ENCODE measurements around the gene LARGE2. TPM values are rescaled to one million over a fixed set of nuclear protein-coding genes. Genes with fewer than 3 reads are reported as not detected.

LARGE2 gene
- total and polyA plus RNA-seq, 10 of the 15 experiments (the other 5 are each of a cell fraction or from before 2014, with no cell fraction given), result 0.03 to 0.41 (median 0.19) TPM; not detected in 6

- TF ChIP-seq CHD4 (IDR thresholded peaks at IDR 0.05), result no peak
- TF ChIP-seq PKNOX1 (IDR thresholded peaks at IDR 0.05), result peak; percentile 83
- TF ChIP-seq, protein P1, sequence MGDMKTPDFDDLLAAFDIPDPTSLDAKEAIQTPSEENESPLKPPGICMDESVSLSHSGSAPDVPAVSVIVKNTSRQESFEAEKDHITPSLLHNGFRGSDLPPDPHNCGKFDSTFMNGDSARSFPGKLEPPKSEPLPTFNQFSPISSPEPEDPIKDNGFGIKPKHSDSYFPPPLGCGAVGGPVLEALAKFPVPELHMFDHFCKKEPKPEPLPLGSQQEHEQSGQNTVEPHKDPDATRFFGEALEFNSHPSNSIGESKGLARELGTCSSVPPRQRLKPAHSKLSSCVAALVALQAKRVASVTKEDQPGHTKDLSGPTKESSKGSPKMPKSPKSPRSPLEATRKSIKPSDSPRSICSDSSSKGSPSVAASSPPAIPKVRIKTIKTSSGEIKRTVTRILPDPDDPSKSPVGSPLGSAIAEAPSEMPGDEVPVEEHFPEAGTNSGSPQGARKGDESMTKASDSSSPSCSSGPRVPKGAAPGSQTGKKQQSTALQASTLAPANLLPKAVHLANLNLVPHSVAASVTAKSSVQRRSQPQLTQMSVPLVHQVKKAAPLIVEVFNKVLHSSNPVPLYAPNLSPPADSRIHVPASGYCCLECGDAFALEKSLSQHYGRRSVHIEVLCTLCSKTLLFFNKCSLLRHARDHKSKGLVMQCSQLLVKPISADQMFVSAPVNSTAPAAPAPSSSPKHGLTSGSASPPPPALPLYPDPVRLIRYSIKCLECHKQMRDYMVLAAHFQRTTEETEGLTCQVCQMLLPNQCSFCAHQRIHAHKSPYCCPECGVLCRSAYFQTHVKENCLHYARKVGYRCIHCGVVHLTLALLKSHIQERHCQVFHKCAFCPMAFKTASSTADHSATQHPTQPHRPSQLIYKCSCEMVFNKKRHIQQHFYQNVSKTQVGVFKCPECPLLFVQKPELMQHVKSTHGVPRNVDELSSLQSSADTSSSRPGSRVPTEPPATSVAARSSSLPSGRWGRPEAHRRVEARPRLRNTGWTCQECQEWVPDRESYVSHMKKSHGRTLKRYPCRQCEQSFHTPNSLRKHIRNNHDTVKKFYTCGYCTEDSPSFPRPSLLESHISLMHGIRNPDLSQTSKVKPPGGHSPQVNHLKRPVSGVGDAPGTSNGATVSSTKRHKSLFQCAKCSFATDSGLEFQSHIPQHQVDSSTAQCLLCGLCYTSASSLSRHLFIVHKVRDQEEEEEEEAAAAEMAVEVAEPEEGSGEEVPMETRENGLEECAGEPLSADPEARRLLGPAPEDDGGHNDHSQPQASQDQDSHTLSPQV (IDR thresholded peaks at IDR 0.05), result 0 out of 2 replicates have a peak, but pooled peaks have one; percentile 40
- no peak for TF ChIP-seq ZNF207 (IDR thresholded peaks at IDR 0.05; ENCODE audit: borderline replicate concordance)
- peak; percentile 71 for TF ChIP-seq SP1 (IDR thresholded peaks at IDR 0.05; ENCODE audit: low read depth, low read length)
- TF ChIP-seq ETV6 (conservative IDR thresholded peaks at IDR 0.05 in 1 of 2, IDR thresholded peaks at IDR 0.05 in 1 of 2; ENCODE audit: borderline replicate concordance in 1 of 2, low read depth in 1 of 2), result peak in 1 of 2 experiments; percentile 77; a peak in 2 of 4 replicates
- peak; percentile 11 for TF ChIP-seq SIX5 (IDR thresholded peaks at IDR 0.05; ENCODE audit: low read depth, low read length, severe bottlenecking)
- peak; percentile 72 for TF ChIP-seq CHD2 (IDR thresholded peaks at IDR 0.05; ENCODE audit: borderline replicate concordance, low read depth, low read length)
- TF ChIP-seq CBX5 (IDR thresholded peaks at IDR 0.05; ENCODE audit: low read depth), result peak; percentile 96
- TF ChIP-seq TCF12 (IDR thresholded peaks at IDR 0.05; ENCODE audit: low read depth, low read length), result peak; percentile 99
- TF ChIP-seq POLR2AphosphoS2 (IDR thresholded peaks at IDR 0.05; ENCODE audit: low read depth, low read length), result peak; percentile 71; the same call in 1 of the 2 replicates
- TF ChIP-seq ATF2 (IDR thresholded peaks at IDR 0.05; ENCODE audit: low read length), result peak; percentile 86
- peak; percentile 58 for TF ChIP-seq ELK1 (IDR thresholded peaks at IDR 0.05; ENCODE audit: low read depth, low read length)
- TF ChIP-seq E2F4 (IDR thresholded peaks at IDR 0.05; ENCODE audit: low read depth, low read length), result no peak
Measured at GRCh38 chr11:45930031-45930794, 7.8 kb downstream of the LARGE2 start (continued).

All from GM12878 (cell line).